Liver (tissue), 3 donors: ENCODE results near the gene TMEM116.

Experiments used
- CTCF ChIP-seq: fragments of 150-350 bp; IDR thresholded peaks from 2 replicates; pipeline ENCODE4 v1.5.1; 2017; ENCODE audit warnings: improper control_type of control experiment, low read depth, low read length; ENCODE audit not compliant: missing input control
- JUND ChIP-seq, 2 donors: IDR thresholded peaks; 2 replicates each; pipeline ENCODE4 v1.6.1; 2016; ENCODE audit warnings: antibody characterized with exemption in 2 of 2
- RAD21 ChIP-seq, 2 donors: IDR thresholded peaks; 2 replicates each; pipeline ENCODE4 v1.6.1; 2016; ENCODE audit warnings: antibody characterized with exemption in 2 of 2, mild to moderate bottlenecking in 2 of 2
- donor health status: healthy.
- donor health status: healthy.

- TF ChIP-seq CTCF (no peak), RAD21 (IDR thresholded peaks at IDR 0.05) (no peak), JUND (IDR thresholded peaks at IDR 0.05) (no peak)
Observed at GRCh38 chr12:111981987-111982386, 31.0 kb downstream of the TMEM116 start.
